Raji (cell line): ENCODE data around the gene SMC4.

Experiments used
- POLR2A ChIP-seq: IDR thresholded peaks from 2 replicates; pipeline ENCODE4 v1.6.1; 2011; ENCODE audit warnings: low read depth, low read length, control low read depth; ENCODE audit not compliant: insufficient read depth

SMC4 gene

GRCh38 chr3:160399125-160400029, at the start of gene SMC4, which contains the start of gene IFT80:
Gene SMC4 (plus strand): TSS chr3:160399650. CDS start chr3:160400827, 1,177 bp downstream.
Gene IFT80 (minus strand): TSS chr3:160399225. CDS start chr3:160384600, 14,625 bp downstream.
- peak; percentile 88 for TF ChIP-seq POLR2A

- no peak for TF ChIP-seq POLR2A
Measured at GRCh38 chr3:160355826-160356225, 43.6 kb upstream of the SMC4 start.

GRCh38 chr3:160365869-160366522, 33.5 kb upstream of the SMC4 start:
- no peak for TF ChIP-seq POLR2A

GRCh38 chr3:160368804-160369203, 30.6 kb upstream of the SMC4 start:
- TF ChIP-seq POLR2A: no peak

- no peak for TF ChIP-seq POLR2A
Measured at GRCh38 chr3:160369784-160370183, 29.7 kb upstream of the SMC4 start.

- no peak for TF ChIP-seq POLR2A
Measured at GRCh38 chr3:160370987-160371857, 28.2 kb upstream of the SMC4 start.

- no peak for TF ChIP-seq POLR2A
Measured at GRCh38 chr3:160372780-160373179, 26.7 kb upstream of the SMC4 start.

GRCh38 chr3:160373655-160374054, 25.8 kb upstream of the SMC4 start:
- TF ChIP-seq POLR2A: no peak

- no peak for TF ChIP-seq POLR2A
Measured at GRCh38 chr3:160374472-160374871, 25.0 kb upstream of the SMC4 start.

GRCh38 chr3:160374925-160375324, 24.5 kb upstream of the SMC4 start:
- no peak for TF ChIP-seq POLR2A

GRCh38 chr3:160376681-160377080, 22.8 kb upstream of the SMC4 start:
- TF ChIP-seq POLR2A: no peak

- TF ChIP-seq POLR2A: no peak
Measured at GRCh38 chr3:160378331-160379109, 20.9 kb upstream of the SMC4 start.

GRCh38 chr3:160379628-160380214, 19.7 kb upstream of the SMC4 start:
- no peak for TF ChIP-seq POLR2A

- TF ChIP-seq POLR2A: no peak
Measured at GRCh38 chr3:160381470-160381869, 18.0 kb upstream of the SMC4 start.
